Immature natural killer cell (primary cell): Measurements from ENCODE around the gene EVI5L. TPM values are rescaled to one million over a fixed set of nuclear protein-coding genes. Genes with fewer than 3 reads are reported as not detected.

Source experiments
- DNase-seq, 3 donors: peaks; one replicate each; pipeline ENCODE4 v3.0.0; 2022; ENCODE audit warnings: mixed read lengths in 1 of 3
- H3K27ac Mint-ChIP-seq, 6 donors: one replicate each; pipeline ENCODE4 v1.8.0; 2020; ENCODE audit warnings: mixed read lengths in 6 of 6, mild to moderate bottlenecking in 5 of 6, inconsistent platforms in 4 of 6, moderate library complexity in 3 of 6
- H3K27me3 Mint-ChIP-seq, 3 donors: one replicate each; pipeline ENCODE4 v1.8.0; 2020 to 2021; ENCODE audit warnings: low read depth in 3 of 3, mild to moderate bottlenecking in 3 of 3, mixed read lengths in 3 of 3, moderate library complexity in 3 of 3, inconsistent platforms in 1 of 3
- H3K36me3 Mint-ChIP-seq, 3 donors: one replicate each; pipeline ENCODE4 v1.8.0; 2020; ENCODE audit warnings: mixed read lengths in 3 of 3, inconsistent platforms in 2 of 3, mild to moderate bottlenecking in 2 of 3
- H3K4me1 Mint-ChIP-seq, 2 donors: one replicate each; pipeline ENCODE4 v1.8.0; 2020; ENCODE audit warnings: inconsistent platforms in 2 of 2, mild to moderate bottlenecking in 2 of 2, mixed read lengths in 2 of 2, moderate library complexity in 1 of 2
- H3K4me3 Mint-ChIP-seq, 5 donors: one replicate each; pipeline ENCODE4 v1.8.0; 2020; ENCODE audit warnings: mild to moderate bottlenecking in 5 of 5, mixed read lengths in 5 of 5, inconsistent platforms in 3 of 5, moderate library complexity in 3 of 5
- H3K9me3 Mint-ChIP-seq, 6 donors: one replicate each; pipeline ENCODE4 v1.8.0; 2020; ENCODE audit warnings: mild to moderate bottlenecking in 6 of 6, mixed read lengths in 6 of 6, inconsistent platforms in 4 of 6, moderate library complexity in 3 of 6
- polyA plus RNA-seq, 3 donors: library from polyadenylated mRNA; unstranded; fragments of 300-500 nt; fragmentation: Illumina TruSeq; gene quantifications; one replicate each; pipeline ENCODE4 v1.2.3, GENCODE V29; 2021

EVI5L gene
- polyA plus RNA-seq, 3 donors from 2014 or later, result 1.6 to 5.1 (median 2.7) TPM

- H3K9me3 Mint-ChIP-seq, result peaks cover 0 to 2% (median 0%) of the 10 kb centered on the region in 6 donors
- no peak overlapping the region for H3K27ac Mint-ChIP-seq
- no peaks in the 10 kb centered on the region for H3K36me3 Mint-ChIP-seq
- H3K4me1 Mint-ChIP-seq, result peaks cover 29% of the 10 kb centered on the region in 2 donors
- peaks cover 26 to 28% (median 26%) of the 10 kb centered on the region in 3 donors for H3K27me3 Mint-ChIP-seq
- H3K4me3 Mint-ChIP-seq, result no peak overlapping the region
- DNase-seq, result no peak
These were observed 70.9 kb downstream of the EVI5L start for GRCh38 chr19:7900931-7901330.

DNA sequence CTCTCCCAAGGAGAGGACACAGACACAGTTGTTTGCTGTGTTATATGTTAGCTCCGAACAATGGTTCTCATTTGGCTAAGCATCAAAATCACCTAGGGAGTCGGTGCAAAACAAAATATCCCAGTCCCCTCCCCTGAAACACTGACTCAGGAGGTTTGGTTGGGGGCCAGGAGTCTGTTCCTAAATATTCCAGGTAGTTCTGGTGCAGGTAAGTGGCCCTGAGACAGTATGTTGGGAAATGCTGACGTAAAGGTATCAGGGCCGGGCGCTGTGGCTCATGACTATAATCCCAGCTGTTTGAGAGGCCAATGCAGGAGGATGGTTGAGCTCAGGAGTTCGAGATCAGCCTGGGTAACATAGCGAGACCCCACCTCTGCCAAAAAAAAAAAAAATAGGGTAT lies 71.3 kb downstream of the EVI5L start:
- DNase-seq, result no peak
- no peaks in the 10 kb centered on the region for H3K36me3 Mint-ChIP-seq
- H3K27me3 Mint-ChIP-seq, result peaks cover 26 to 28% (median 28%) of the 10 kb centered on the region in 3 donors
- H3K27ac Mint-ChIP-seq, result no peak overlapping the region
- no peak overlapping the region for H3K4me3 Mint-ChIP-seq
- peaks cover 0 to 2% (median 0%) of the 10 kb centered on the region in 6 donors for H3K9me3 Mint-ChIP-seq
- peaks cover 29 to 31% of the 10 kb centered on the region in 2 donors for H3K4me1 Mint-ChIP-seq

GRCh38 chr19:7902796-7903243 lies 72.8 kb downstream of the EVI5L start:
- Mint-ChIP-seq H3K36me3 (peaks cover 0 to 3% (median 0%) of the 10 kb centered on the region in 3 donors), H3K27ac (peak overlapping the region; percentile 92 to 99 (median 96)), H3K27me3 (peaks cover 26 to 31% (median 28%) of the 10 kb centered on the region in 3 donors), H3K4me1 (peaks cover 31 to 35% of the 10 kb centered on the region in 2 donors), H3K4me3 (peak overlapping the region; percentile 87 to 92 (median 90)), H3K9me3 (peaks cover 0 to 2% (median 0%) of the 10 kb centered on the region in 6 donors)
- DNase-seq, result peak in 1 of 3 donors; percentile 28

- H3K27me3 Mint-ChIP-seq, result peaks cover 26 to 35% (median 28%) of the 10 kb centered on the region in 3 donors
- peak within 1 kb of the TSS; percentile 88 to 92 (median 91) for H3K4me3 Mint-ChIP-seq
- peaks cover 31 to 35% of the 10 kb centered on the region in 2 donors for H3K4me1 Mint-ChIP-seq
- peak; percentile 100 for DNase-seq
- H3K36me3 Mint-ChIP-seq, result peaks cover 0 to 3% (median 0%) of the 10 kb centered on the region in 3 donors
- H3K9me3 Mint-ChIP-seq, result peaks cover 0 to 2% (median 0%) of the 10 kb centered on the region in 6 donors
- H3K27ac Mint-ChIP-seq, result peak within 1 kb of the TSS; percentile 92 to 99 (median 98)
These were observed 73.4 kb downstream of the EVI5L start, which contains the start of gene MAP2K7 for GRCh38 chr19:7903244-7904073. Gene MAP2K7, plus strand, starts transcription at chr19:7903877. Its CDS starts 68 bp downstream, at chr19:7903945.

DNA sequence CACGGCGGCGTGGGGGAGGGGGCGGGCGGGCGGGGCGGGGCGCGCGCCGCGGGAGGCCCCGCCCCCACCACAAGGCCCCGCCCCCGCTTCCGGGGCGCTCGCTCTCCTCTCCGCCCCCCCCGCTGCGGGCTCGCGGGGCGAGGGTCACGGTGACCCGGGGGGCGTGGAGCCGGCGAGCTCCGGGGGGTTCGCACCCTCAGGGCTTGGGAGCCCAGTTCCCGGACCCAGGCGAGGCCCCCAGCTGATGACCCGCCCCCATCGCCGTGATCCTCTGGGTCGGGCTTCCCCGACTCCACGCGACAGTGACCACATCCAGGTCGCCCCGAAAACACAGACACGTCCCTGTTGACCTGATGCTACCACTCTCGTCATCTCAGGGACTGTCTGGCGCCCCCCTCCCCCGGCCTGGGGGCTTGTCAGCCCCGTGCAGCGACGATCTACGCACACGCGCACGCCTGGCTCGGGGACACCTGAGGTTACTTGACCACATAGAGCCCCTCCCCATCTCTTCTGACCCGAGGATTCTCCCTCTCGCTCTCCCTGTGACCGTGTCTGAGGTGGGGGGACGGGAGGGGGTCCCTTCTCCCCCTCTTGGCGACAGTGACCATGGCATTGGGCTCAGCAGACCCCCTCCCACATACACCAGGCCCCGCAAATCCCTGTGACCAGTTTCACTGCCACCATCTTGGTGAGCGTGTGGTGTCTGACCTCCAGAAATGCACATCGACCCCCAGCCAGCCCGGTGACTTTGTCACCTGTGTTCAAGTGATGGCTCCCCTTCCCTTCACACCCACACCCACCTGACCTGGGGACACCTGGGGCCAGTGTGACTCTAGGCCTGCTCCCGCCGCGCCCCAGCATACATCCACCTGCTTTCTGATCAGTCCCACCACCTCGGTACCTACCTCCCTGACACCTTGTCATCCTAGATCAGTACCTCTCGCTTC lies 74.3 kb downstream of the EVI5L start:
- DNase-seq, result peak; percentile 93 to 94 (median 94)
- H3K9me3 Mint-ChIP-seq, result peaks cover 0 to 2% (median 0%) of the 10 kb centered on the region in 6 donors
- peak overlapping the region; percentile 80 to 99 (median 98) for H3K27ac Mint-ChIP-seq
- peaks cover 0 to 3% (median 0%) of the 10 kb centered on the region in 3 donors for H3K36me3 Mint-ChIP-seq
- H3K4me3 Mint-ChIP-seq, result peak overlapping the region; percentile 85 to 92 (median 90)
- H3K27me3 Mint-ChIP-seq, result peaks cover 26 to 34% (median 31%) of the 10 kb centered on the region in 3 donors
- H3K4me1 Mint-ChIP-seq, result peaks cover 31 to 35% of the 10 kb centered on the region in 2 donors

DNA sequence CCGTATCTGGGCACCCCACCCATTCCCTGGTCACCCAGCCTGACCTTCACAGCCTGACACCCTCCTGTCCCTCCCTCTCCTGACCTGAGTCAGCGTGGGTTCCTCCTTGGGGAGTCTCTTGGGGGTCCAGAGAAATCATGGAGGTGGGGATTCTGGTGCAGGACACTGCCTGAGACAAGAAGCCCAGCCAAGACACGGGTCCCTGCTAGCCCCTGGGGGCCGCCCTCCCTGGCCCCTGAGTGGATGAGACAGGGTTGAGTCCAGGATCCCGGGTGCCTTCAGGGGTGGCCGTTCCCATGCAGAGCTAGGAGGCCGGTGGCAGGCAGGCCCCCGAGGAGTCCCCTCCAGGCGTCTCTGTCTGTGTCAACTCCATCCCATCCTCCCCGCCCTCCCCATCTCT lies 75.2 kb downstream of the EVI5L start:
- H3K36me3 Mint-ChIP-seq, result peaks cover 0 to 3% (median 0%) of the 10 kb centered on the region in 3 donors
- DNase-seq, result no peak
- H3K9me3 Mint-ChIP-seq, result peaks cover 0 to 2% (median 0%) of the 10 kb centered on the region in 6 donors

GRCh38 chr19:7905859-7906258 lies 75.8 kb downstream of the EVI5L start:
- Mint-ChIP-seq H3K4me1 (peaks cover 31 to 35% of the 10 kb centered on the region in 2 donors), H3K4me3 (peak overlapping the region; percentile 67 to 82 (median 75))

More for the DNA sequence above, 75.2 kb downstream of the EVI5L start:
- peaks cover 31 to 35% of the 10 kb centered on the region in 2 donors for H3K4me1 Mint-ChIP-seq
- H3K4me3 Mint-ChIP-seq, result peak overlapping the region; percentile 85 to 92 (median 90)
- H3K27ac Mint-ChIP-seq, result peak overlapping the region; percentile 80 to 99 (median 98)
- peaks cover 26 to 34% (median 31%) of the 10 kb centered on the region in 3 donors for H3K27me3 Mint-ChIP-seq

DNA sequence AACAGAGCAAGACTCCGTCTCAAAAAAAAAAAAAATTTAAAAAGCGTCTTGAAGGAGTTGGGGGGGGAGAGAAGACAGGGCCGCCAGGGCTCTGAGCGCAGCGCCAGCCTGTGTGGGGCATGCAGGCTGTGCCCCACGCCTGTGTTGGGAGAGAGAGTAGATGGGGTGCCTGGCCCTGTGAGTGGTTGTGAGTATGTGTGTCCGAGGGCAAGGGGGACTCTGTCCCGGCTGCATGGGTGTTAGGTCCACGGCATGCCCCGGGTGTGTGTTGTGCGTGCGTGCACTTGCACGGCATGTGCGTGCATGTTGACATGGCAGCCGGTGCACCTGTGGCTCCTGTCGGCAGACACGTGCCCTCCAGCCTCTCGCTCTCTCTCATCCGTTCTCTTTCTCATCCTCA lies 77.1 kb downstream of the EVI5L start:
- peak overlapping the region in 4 of 6 donors; percentile 8 to 77 (median 45) for H3K27ac Mint-ChIP-seq
- H3K4me3 Mint-ChIP-seq, result no peak overlapping the region
- H3K9me3 Mint-ChIP-seq, result peaks cover 0 to 3% (median 0%) of the 10 kb centered on the region in 6 donors
- peaks cover 0 to 6% (median 6%) of the 10 kb centered on the region in 3 donors for H3K36me3 Mint-ChIP-seq
- peaks cover 31 to 32% of the 10 kb centered on the region in 2 donors for H3K4me1 Mint-ChIP-seq
- peaks cover 28 to 35% (median 31%) of the 10 kb centered on the region in 3 donors for H3K27me3 Mint-ChIP-seq
- no peak for DNase-seq

More at GRCh38 chr19:7905859-7906258, 75.8 kb downstream of the EVI5L start:
- H3K36me3 Mint-ChIP-seq, result peaks cover 0 to 3% (median 0%) of the 10 kb centered on the region in 3 donors
- peaks cover 26 to 34% (median 31%) of the 10 kb centered on the region in 3 donors for H3K27me3 Mint-ChIP-seq
- peak overlapping the region in 5 of 6 donors; percentile 95 to 99 (median 98) for H3K27ac Mint-ChIP-seq
- H3K9me3 Mint-ChIP-seq, result peaks cover 0 to 2% (median 0%) of the 10 kb centered on the region in 6 donors
- DNase-seq, result no peak

- Mint-ChIP-seq H3K27me3 (peaks cover 26 to 35% (median 30%) of the 10 kb centered on the region in 3 donors), H3K27ac (peak overlapping the region in 2 of 6 donors; percentile 30 to 60), H3K4me3 (no peak overlapping the region), H3K4me1 (peaks cover 29 to 30% of the 10 kb centered on the region in 2 donors), H3K9me3 (peaks cover 0 to 3% (median 0%) of the 10 kb centered on the region in 6 donors), H3K36me3 (peaks cover 0 to 6% (median 6%) of the 10 kb centered on the region in 3 donors)
- DNase-seq, result no peak
These were observed 77.5 kb downstream of the EVI5L start for GRCh38 chr19:7907544-7907943.

DNA sequence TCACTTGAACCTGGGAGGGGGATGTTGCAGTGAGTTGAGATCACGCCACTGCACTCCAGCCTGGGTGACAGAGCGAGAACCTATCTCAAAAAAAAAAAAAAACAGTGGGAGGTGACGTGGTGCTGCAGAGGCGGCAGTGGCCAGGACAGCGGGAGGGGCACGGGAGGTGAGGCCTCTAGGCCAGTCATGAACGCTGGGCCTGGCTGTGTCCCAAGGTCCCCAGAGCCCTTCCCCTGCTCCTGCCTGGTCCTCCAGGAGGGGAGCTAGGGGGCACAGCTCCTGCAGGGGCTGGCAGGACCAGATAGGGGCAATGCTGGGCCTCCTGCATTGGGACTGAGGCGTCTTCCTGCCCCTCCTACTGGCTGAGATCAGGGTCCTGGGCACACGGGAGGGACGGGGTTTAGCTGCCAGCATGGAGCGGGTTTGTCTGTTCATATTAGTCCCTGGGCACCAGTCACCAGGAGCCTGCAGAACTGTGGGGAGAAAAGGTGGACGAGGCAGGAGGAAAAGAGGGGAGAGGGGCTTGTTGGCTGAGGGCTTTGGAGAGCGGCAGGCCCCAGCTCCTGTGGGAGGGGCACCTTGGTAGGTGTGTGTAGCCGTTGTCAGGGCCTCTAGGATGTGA lies 78.2 kb downstream of the EVI5L start:
- no peak overlapping the region for H3K4me3 Mint-ChIP-seq
- H3K36me3 Mint-ChIP-seq, result peaks cover 0 to 11% (median 10%) of the 10 kb centered on the region in 3 donors
- peaks cover 0 to 3% (median 0%) of the 10 kb centered on the region in 6 donors for H3K9me3 Mint-ChIP-seq
- H3K4me1 Mint-ChIP-seq, result peaks cover 23 to 24% of the 10 kb centered on the region in 2 donors
- H3K27me3 Mint-ChIP-seq, result peaks cover 23 to 35% (median 25%) of the 10 kb centered on the region in 3 donors
- DNase-seq, result peak in 1 of 3 donors; percentile 0
- peak overlapping the region in 2 of 6 donors; percentile 28 to 49 for H3K27ac Mint-ChIP-seq

- Mint-ChIP-seq H3K27ac (no peak overlapping the region), H3K4me3 (no peak overlapping the region), H3K36me3 (peaks cover 0 to 11% (median 10%) of the 10 kb centered on the region in 3 donors), H3K4me1 (peaks cover 18 to 20% of the 10 kb centered on the region in 2 donors), H3K9me3 (peaks cover 0 to 3% (median 0%) of the 10 kb centered on the region in 6 donors), H3K27me3 (peaks cover 16 to 28% (median 18%) of the 10 kb centered on the region in 3 donors)
- peak in 1 of 3 donors; percentile 1 for DNase-seq
These were observed 78.9 kb downstream of the EVI5L start for GRCh38 chr19:7908742-7909461.
